GM23338 (cell line): ENCODE results near the gene MROH7. TPM values are rescaled to one million over a fixed set of nuclear protein-coding genes. Genes with fewer than 3 reads are reported as not detected.

Source experiments
- ATAC-seq: fragments of 200-7000 bp; cut with Tn5 transposase; 3 replicates; pipeline ENCODE4 v1.9.1; 2020
- DNase-seq: peaks from one replicate; pipeline ENCODE4 v3.0.0-alpha.2; 2015; ENCODE audit warnings: low spot score
- H2AFZ ChIP-seq: fragments of 200-600 bp; sonication (generic); 2 replicates; pipeline ENCODE4 v1.8.0; 2016; ENCODE audit warnings: antibody characterized with exemption, mild to moderate bottlenecking, moderate library complexity
- H3F3A ChIP-seq: fragments of 200-600 bp; sonication (generic); replicated peaks from 2 replicates; pipeline ENCODE4 v1.8.0; 2017; ENCODE audit warnings: antibody characterized with exemption, mixed run types, low read depth
- H3K27ac ChIP-seq: fragments of 200-600 bp; sonication (generic); 2 replicates; pipeline ENCODE4 v1.6.1; 2016; ENCODE audit warnings: low read depth
- H3K27me3 ChIP-seq: fragments of 200-600 bp; sonication (generic); 2 replicates; pipeline ENCODE4 v1.8.0; 2016; ENCODE audit warnings: mild to moderate bottlenecking, mixed run types, moderate library complexity; ENCODE audit not compliant: insufficient read depth
- H3K36me3 ChIP-seq: fragments of 200-600 bp; sonication (generic); 2 replicates; pipeline ENCODE4 v1.8.0; 2016; ENCODE audit warnings: mild to moderate bottlenecking; ENCODE audit not compliant: insufficient read depth
- H3K4me1 ChIP-seq: fragments of 200-600 bp; sonication (generic); 2 replicates; pipeline ENCODE4 v1.8.0; 2016; ENCODE audit warnings: mild to moderate bottlenecking, moderate library complexity; ENCODE audit not compliant: insufficient read depth
- H3K4me2 ChIP-seq: fragments of 200-600 bp; sonication (generic); 2 replicates; pipeline ENCODE4 v1.7.1; 2017; ENCODE audit warnings: mixed run types
- H3K4me3 ChIP-seq: fragments of 200-600 bp; sonication (generic); 2 replicates; pipeline ENCODE4 v1.6.1; 2016; ENCODE audit warnings: mixed run types
- H3K79me2 ChIP-seq: fragments of 200-600 bp; sonication (generic); replicated peaks from 2 replicates; pipeline ENCODE4 v1.8.0; 2017; ENCODE audit warnings: mild to moderate bottlenecking; ENCODE audit not compliant: insufficient read depth
- H3K9me2 ChIP-seq: fragments of 200-600 bp; sonication (generic); 2 replicates; pipeline ENCODE4 v1.8.0; 2017; ENCODE audit not compliant: insufficient read depth
- H4K20me1 ChIP-seq: fragments of 200-600 bp; sonication (generic); replicated peaks from 2 replicates; pipeline ENCODE4 v1.8.0; 2017; ENCODE audit warnings: mild to moderate bottlenecking; ENCODE audit not compliant: insufficient read depth
- H3K27ac Mint-ChIP-seq: 2 replicates; pipeline ENCODE4 v1.8.0; 2020; ENCODE audit warnings: inconsistent platforms, mild to moderate bottlenecking, moderate library complexity, mixed read lengths
- H3K27me3 Mint-ChIP-seq: 3 replicates; pipeline ENCODE4 v1.8.0; 2022; ENCODE audit warnings: low read depth, mild to moderate bottlenecking, moderate library complexity, mixed read lengths, inconsistent platforms; ENCODE audit not compliant: insufficient read depth, poor library complexity
- H3K36me3 Mint-ChIP-seq: 3 replicates; pipeline ENCODE4 v1.8.0; 2021; ENCODE audit warnings: low read depth, mild to moderate bottlenecking, inconsistent platforms, moderate library complexity, mixed read lengths
- H3K4me1 Mint-ChIP-seq: 3 replicates; pipeline ENCODE4 v1.8.0; 2020; ENCODE audit warnings: mild to moderate bottlenecking, inconsistent platforms, mixed read lengths
- H3K4me3 Mint-ChIP-seq: 3 replicates; pipeline ENCODE4 v1.8.0; 2021; ENCODE audit warnings: moderate library complexity, mild to moderate bottlenecking, inconsistent platforms, mixed read lengths
- H3K9me3 Mint-ChIP-seq: 3 replicates; pipeline ENCODE4 v1.8.0; 2020; ENCODE audit warnings: moderate library complexity, mild to moderate bottlenecking, inconsistent platforms, mixed read lengths
- EZH2 ChIP-seq: fragments of 200-600 bp; sonication (generic); IDR thresholded peaks from one replicate; pipeline ENCODE4 v1.8.0; 2017; ENCODE audit warnings: antibody characterized with exemption, mild to moderate bottlenecking, low read depth; ENCODE audit not compliant: unreplicated experiment
- EZH2phosphoT487 ChIP-seq: fragments of 200-600 bp; sonication (generic); IDR thresholded peaks from one replicate; pipeline ENCODE4 v1.8.1; 2018; ENCODE audit warnings: antibody characterized with exemption; ENCODE audit not compliant: unreplicated experiment
- JUNB ChIP-seq: IDR thresholded peaks from one replicate; pipeline ENCODE4 v1.6.1; 2016; ENCODE audit warnings: antibody characterized with exemption; ENCODE audit not compliant: unreplicated experiment
- NANOG ChIP-seq: IDR thresholded peaks from 2 replicates; pipeline ENCODE4 v1.6.1; 2016; ENCODE audit warnings: antibody characterized with exemption, borderline replicate concordance
- STAT1 ChIP-seq: IDR thresholded peaks from one replicate; pipeline ENCODE4 v1.6.1; 2016; ENCODE audit warnings: antibody characterized with exemption; ENCODE audit not compliant: unreplicated experiment
- ZNF114 ChIP-seq: fragments of 250-450 bp; sonication (Bioruptor Pico); IDR thresholded peaks from 2 replicates; pipeline ENCODE4 v1.5.0; 2020; ENCODE audit warnings: mild to moderate bottlenecking, moderate library complexity
- ZNF331 ChIP-seq: fragments of 250-450 bp; sonication (Bioruptor Pico); IDR thresholded peaks from 2 replicates; pipeline ENCODE4 v1.5.0; 2020; ENCODE audit warnings: low read depth, mild to moderate bottlenecking, moderate library complexity
- polyA plus RNA-seq: library from polyadenylated mRNA; unstranded; fragments of >200 nt; fragmentation: Nextera tagmentation; extraction: Ambion mirVana; gene quantifications from 2 replicates; pipeline ENCODE4 v1.2.1, GENCODE V29; 2016
- total RNA-seq: library from RNA; depleted of rRNA; stranded (reverse); fragments of >200 nt; shearing (Covaris generic); gene quantifications from 2 replicates; pipeline ENCODE4 v1.2.3, GENCODE V29; 2014
- TF ChIP-seq, protein P1 (sequence below): IDR thresholded peaks from 2 replicates; pipeline ENCODE4 v1.6.1; 2016; ENCODE audit warnings: antibody characterized with exemption
- TF ChIP-seq, protein P2 (sequence below): fragments of 250-450 bp; sonication (Bioruptor Pico); IDR thresholded peaks from 2 replicates; pipeline ENCODE4 v1.5.0; 2020; ENCODE audit warnings: mild to moderate bottlenecking, moderate library complexity
- TF ChIP-seq, protein P3 (sequence below): IDR thresholded peaks from one replicate; pipeline ENCODE4 v1.6.1; 2018; ENCODE audit warnings: antibody characterized with exemption; ENCODE audit not compliant: unreplicated experiment

Gene MROH7
- total and polyA plus RNA-seq, 2 experiments from 2014 or later: 0.17 TPM; not detected in 1

DNA sequence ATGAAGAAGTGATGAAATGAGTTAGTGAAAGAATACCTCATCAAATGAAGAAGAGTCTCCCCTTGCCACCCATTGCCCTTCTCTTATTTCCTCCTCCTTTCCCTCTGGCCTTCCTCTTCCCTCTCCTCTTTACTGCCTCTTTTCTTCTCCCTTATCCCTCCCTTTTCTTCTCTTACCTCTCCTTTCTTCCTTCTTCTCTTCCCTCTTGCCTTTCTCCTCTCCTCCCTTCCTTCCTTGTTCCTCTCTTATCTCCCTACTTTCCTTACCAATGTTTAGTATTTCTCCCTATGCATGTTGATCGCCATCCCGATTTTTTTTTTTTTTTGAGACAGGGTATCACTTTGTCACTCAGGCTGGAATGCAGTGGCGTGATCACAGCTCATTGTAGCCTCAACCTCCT is 8.8 kb downstream of the MROH7 start (continued):
- no peak for TF ChIP-seq ZNF331 (CRISPR knock-in tag)

DNA sequence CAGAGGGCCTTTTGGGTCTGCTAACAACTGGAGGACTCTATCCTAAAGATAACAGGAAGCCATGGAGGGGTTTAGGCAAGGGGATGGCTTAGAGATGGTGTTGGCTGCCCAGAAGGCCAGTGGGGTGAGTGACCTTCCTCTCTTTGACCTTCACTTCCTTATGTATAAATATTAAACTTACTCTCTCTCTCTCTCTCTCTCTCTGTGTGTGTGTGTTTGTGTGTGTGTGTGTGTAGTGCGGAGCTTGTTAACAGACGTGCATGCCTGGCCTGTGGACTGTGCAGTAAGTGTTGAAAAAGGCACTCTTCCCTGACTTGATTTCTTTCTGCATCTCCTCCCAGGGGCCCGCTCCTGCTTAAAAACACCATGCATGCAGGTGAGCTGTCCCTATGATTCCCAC is 10.0 kb downstream of the MROH7 start:
- no peak for DNase-seq
- Histone ChIP-seq H3K4me3 (no peak overlapping the region), H2AFZ (no peak overlapping the region), H3K4me1 (no peaks in the 10 kb centered on the region), H4K20me1 (no peaks in the 10 kb centered on the region), H3K27me3 (no peaks in the 10 kb centered on the region), H3K79me2 (no peaks in the 10 kb centered on the region), H3K27ac (no peak overlapping the region), H3K9me2 (no peaks in the 10 kb centered on the region), H3K36me3 (no peaks in the 10 kb centered on the region), H3K4me2 (no peak overlapping the region), H3F3A (no peaks in the 10 kb centered on the region)
- Mint-ChIP-seq H3K4me3 (no peak overlapping the region), H3K27ac (no peak overlapping the region), H3K4me1 (peaks cover 4% of the 10 kb centered on the region; the same call in 1 of the 3 replicates), H3K36me3 (no peaks in the 10 kb centered on the region), H3K9me3 (no peaks in the 10 kb centered on the region), H3K27me3 (peaks cover 12% of the 10 kb centered on the region)
- TF ChIP-seq, protein P1, sequence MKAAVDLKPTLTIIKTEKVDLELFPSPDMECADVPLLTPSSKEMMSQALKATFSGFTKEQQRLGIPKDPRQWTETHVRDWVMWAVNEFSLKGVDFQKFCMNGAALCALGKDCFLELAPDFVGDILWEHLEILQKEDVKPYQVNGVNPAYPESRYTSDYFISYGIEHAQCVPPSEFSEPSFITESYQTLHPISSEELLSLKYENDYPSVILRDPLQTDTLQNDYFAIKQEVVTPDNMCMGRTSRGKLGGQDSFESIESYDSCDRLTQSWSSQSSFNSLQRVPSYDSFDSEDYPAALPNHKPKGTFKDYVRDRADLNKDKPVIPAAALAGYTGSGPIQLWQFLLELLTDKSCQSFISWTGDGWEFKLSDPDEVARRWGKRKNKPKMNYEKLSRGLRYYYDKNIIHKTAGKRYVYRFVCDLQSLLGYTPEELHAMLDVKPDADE: no peak
- ATAC-seq: no peak

DNA sequence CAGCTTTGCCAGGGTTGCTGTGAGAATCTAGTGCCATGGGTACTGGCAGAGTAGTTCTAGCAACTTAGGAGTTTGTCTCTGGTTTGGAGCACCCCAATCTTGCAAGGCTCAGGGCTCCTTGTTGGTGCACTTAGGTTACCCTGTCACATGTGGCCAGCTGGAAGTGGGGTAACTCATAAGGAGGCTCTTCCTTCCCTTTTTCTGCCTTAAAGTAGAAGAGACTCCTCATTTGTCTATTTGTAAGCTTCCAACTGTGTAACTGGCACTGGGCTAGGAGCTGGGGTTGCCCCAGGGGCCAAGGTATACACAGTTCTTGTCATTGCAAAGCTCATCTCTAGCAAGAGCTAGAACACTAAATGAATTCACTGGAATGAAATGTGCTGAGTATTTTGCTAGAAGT is 10.6 kb downstream of the MROH7 start:
- Mint-ChIP-seq H3K4me1 (peaks cover 4% of the 10 kb centered on the region; the same call in 1 of the 3 replicates), H3K36me3 (no peaks in the 10 kb centered on the region), H3K9me3 (no peaks in the 10 kb centered on the region), H3K27me3 (peaks cover 12% of the 10 kb centered on the region), H3K4me3 (no peak overlapping the region), H3K27ac (no peak overlapping the region)
- Histone ChIP-seq H3K79me2 (no peaks in the 10 kb centered on the region), H3K4me2 (no peak overlapping the region), H3K27me3 (no peaks in the 10 kb centered on the region), H3K36me3 (no peaks in the 10 kb centered on the region), H3K27ac (no peak overlapping the region), H3F3A (no peaks in the 10 kb centered on the region), H3K9me2 (no peaks in the 10 kb centered on the region), H2AFZ (no peak overlapping the region), H4K20me1 (no peaks in the 10 kb centered on the region), H3K4me1 (no peaks in the 10 kb centered on the region), H3K4me3 (no peak overlapping the region)
- DNase-seq (no peak), ATAC-seq (no peak)
- no peak for TF ChIP-seq EZH2phosphoT487
- no peak for TF ChIP-seq NANOG
- no peak for TF ChIP-seq JUNB
- TF ChIP-seq, protein P2, sequence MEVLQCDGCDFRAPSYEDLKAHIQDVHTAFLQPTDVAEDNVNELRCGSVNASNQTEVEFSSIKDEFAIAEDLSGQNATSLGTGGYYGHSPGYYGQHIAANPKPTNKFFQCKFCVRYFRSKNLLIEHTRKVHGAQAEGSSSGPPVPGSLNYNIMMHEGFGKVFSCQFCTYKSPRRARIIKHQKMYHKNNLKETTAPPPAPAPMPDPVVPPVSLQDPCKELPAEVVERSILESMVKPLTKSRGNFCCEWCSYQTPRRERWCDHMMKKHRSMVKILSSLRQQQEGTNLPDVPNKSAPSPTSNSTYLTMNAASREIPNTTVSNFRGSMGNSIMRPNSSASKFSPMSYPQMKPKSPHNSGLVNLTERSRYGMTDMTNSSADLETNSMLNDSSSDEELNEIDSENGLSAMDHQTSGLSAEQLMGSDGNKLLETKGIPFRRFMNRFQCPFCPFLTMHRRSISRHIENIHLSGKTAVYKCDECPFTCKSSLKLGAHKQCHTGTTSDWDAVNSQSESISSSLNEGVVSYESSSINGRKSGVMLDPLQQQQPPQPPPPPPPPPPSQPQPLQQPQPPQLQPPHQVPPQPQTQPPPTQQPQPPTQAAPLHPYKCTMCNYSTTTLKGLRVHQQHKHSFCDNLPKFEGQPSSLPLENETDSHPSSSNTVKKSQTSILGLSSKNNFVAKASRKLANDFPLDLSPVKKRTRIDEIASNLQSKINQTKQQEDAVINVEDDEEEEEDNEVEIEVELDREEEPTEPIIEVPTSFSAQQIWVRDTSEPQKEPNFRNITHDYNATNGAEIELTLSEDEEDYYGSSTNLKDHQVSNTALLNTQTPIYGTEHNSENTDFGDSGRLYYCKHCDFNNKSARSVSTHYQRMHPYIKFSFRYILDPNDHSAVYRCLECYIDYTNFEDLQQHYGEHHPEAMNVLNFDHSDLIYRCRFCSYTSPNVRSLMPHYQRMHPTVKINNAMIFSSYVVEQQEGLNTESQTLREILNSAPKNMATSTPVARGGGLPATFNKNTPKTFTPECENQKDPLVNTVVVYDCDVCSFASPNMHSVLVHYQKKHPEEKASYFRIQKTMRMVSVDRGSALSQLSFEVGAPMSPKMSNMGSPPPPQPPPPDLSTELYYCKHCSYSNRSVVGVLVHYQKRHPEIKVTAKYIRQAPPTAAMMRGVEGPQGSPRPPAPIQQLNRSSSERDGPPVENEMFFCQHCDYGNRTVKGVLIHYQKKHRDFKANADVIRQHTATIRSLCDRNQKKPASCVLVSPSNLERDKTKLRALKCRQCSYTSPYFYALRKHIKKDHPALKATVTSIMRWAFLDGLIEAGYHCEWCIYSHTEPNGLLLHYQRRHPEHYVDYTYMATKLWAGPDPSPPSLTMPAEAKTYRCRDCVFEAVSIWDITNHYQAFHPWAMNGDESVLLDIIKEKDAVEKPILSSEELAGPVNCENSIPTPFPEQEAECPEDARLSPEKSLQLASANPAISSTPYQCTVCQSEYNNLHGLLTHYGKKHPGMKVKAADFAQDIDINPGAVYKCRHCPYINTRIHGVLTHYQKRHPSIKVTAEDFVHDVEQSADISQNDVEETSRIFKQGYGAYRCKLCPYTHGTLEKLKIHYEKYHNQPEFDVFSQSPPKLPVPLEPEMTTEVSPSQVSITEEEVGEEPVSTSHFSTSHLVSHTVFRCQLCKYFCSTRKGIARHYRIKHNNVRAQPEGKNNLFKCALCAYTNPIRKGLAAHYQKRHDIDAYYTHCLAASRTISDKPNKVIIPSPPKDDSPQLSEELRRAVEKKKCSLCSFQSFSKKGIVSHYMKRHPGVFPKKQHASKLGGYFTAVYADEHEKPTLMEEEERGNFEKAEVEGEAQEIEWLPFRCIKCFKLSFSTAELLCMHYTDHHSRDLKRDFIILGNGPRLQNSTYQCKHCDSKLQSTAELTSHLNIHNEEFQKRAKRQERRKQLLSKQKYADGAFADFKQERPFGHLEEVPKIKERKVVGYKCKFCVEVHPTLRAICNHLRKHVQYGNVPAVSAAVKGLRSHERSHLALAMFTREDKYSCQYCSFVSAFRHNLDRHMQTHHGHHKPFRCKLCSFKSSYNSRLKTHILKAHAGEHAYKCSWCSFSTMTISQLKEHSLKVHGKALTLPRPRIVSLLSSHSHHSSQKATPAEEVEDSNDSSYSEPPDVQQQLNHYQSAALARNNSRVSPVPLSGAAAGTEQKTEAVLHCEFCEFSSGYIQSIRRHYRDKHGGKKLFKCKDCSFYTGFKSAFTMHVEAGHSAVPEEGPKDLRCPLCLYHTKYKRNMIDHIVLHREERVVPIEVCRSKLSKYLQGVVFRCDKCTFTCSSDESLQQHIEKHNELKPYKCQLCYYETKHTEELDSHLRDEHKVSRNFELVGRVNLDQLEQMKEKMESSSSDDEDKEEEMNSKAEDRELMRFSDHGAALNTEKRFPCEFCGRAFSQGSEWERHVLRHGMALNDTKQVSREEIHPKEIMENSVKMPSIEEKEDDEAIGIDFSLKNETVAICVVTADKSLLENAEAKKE (CRISPR knock-in tag): no peak
- TF ChIP-seq ZNF114 (CRISPR knock-in tag): no peak
- no peak for TF ChIP-seq ZNF331 (CRISPR knock-in tag)
- TF ChIP-seq EZH2: no peak
- no peak for TF ChIP-seq STAT1
- TF ChIP-seq, protein P3, sequence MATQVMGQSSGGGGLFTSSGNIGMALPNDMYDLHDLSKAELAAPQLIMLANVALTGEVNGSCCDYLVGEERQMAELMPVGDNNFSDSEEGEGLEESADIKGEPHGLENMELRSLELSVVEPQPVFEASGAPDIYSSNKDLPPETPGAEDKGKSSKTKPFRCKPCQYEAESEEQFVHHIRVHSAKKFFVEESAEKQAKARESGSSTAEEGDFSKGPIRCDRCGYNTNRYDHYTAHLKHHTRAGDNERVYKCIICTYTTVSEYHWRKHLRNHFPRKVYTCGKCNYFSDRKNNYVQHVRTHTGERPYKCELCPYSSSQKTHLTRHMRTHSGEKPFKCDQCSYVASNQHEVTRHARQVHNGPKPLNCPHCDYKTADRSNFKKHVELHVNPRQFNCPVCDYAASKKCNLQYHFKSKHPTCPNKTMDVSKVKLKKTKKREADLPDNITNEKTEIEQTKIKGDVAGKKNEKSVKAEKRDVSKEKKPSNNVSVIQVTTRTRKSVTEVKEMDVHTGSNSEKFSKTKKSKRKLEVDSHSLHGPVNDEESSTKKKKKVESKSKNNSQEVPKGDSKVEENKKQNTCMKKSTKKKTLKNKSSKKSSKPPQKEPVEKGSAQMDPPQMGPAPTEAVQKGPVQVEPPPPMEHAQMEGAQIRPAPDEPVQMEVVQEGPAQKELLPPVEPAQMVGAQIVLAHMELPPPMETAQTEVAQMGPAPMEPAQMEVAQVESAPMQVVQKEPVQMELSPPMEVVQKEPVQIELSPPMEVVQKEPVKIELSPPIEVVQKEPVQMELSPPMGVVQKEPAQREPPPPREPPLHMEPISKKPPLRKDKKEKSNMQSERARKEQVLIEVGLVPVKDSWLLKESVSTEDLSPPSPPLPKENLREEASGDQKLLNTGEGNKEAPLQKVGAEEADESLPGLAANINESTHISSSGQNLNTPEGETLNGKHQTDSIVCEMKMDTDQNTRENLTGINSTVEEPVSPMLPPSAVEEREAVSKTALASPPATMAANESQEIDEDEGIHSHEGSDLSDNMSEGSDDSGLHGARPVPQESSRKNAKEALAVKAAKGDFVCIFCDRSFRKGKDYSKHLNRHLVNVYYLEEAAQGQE: no peak
